Epithelial cell of proximal tubule (primary cell): ENCODE results near the gene DIP2B. TPM values are rescaled to one million over a fixed set of nuclear protein-coding genes. Genes with fewer than 3 reads are reported as not detected.
A peak's percentile ranks its signal among the peaks of the same experiment; 100 is the strongest.

Experiments
- DNase-seq: peaks from one replicate; pipeline ENCODE4 v3.0.0-alpha.2; 2011; ENCODE audit warnings: low read depth
- H3K4me3 ChIP-seq: 2 replicates; pipeline ENCODE4 v1.5.1; 2011; ENCODE audit warnings: low read depth, mild to moderate bottlenecking, low read length
- CTCF ChIP-seq: conservative IDR thresholded peaks from 2 replicates; pipeline ENCODE4 v1.5.1; 2012; ENCODE audit warnings: low read depth, mild to moderate bottlenecking, low read length
- total RNA-seq: library from RNA; depleted of rRNA; stranded (reverse); fragments of >200 nt; gene quantifications from 2 replicates; pipeline ENCODE4 v1.2.3, GENCODE V29; 2015

The DIP2B gene
- total RNA-seq, 1 donor from 2014 or later, result 21.6 TPM

DNA sequence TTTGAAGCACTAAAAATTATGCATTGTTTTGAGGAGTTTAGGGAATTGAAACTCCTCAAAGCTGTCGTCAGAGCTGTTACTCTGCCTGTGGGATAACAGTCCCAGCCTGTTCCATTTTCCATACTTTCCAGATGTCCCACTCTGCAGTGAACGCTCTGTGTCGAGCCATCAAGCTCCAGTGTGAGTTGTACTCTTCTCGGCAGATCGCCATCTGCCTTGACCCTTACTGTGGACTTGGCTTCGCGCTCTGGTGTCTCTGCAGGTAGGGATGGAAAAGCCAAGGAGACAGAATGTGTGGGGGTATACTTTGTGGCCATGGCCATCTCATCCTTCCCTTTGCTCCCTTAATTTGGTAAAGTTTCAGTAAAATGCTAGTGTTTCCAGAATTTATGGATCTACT lies 223.6 kb downstream of the DIP2B start:
- H3K4me3 ChIP-seq, result no peak overlapping the region
- DNase-seq, result no peak
- no peak for TF ChIP-seq CTCF

- no peak for DNase-seq
- H3K4me3 ChIP-seq, result no peak overlapping the region
- no peak for TF ChIP-seq CTCF
Measured at GRCh38 chr12:50728841-50729240, 224.1 kb downstream of the DIP2B start.

DNA sequence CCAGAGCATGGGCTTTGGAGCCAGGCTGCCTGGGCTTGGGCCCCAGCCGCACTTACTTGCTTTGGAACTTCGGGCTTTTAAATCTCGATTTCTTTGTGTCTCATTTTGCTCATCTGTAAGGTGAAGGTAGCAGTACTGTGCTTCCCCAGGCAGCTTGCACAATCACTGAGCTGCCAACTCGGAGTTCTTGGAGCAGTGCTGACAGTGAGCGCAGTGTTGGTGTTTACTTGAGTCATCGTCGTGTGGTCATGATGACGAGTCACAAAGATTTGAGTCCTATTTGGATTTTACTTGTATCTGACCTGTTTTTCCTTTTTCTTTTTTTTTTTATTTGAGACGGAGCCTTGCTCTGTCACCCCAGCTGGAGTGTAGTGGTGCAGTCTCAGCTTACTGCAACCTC lies 227.8 kb downstream of the DIP2B start:
- DNase-seq, result no peak
- TF ChIP-seq CTCF, result no peak
- H3K4me3 ChIP-seq, result no peak overlapping the region

- H3K4me3 ChIP-seq, result no peak overlapping the region
- DNase-seq, result no peak
- no peak for TF ChIP-seq CTCF
Measured at GRCh38 chr12:50733706-50734105, 228.9 kb downstream of the DIP2B start.

GRCh38 chr12:50734409-50735263 lies 229.9 kb downstream of the DIP2B start:
- H3K4me3 ChIP-seq, result no peak overlapping the region
- peak; percentile 71 for TF ChIP-seq CTCF
- DNase-seq, result no peak

DNA sequence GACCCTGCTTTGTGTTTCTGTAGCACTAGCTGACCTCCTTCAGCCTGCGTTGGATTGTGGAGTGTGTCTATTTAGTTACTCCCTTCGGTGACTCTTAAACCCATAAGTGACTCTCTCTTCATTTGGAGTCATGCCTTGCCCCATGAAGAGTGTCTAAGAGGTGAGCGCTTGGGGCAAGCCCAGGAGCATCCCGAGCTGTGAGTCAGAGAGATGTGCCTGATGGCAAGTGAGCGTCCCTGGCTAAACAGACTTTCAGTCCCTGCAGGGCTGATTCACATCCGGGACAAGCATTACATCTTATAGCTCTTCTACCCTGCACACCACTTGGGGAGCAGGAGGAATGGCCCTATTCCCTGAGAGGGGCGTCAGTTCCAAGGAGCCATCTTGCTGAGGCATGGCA lies 234.8 kb downstream of the DIP2B start:
- DNase-seq, result no peak
- no peak for TF ChIP-seq CTCF
- H3K4me3 ChIP-seq, result no peak overlapping the region

DNA sequence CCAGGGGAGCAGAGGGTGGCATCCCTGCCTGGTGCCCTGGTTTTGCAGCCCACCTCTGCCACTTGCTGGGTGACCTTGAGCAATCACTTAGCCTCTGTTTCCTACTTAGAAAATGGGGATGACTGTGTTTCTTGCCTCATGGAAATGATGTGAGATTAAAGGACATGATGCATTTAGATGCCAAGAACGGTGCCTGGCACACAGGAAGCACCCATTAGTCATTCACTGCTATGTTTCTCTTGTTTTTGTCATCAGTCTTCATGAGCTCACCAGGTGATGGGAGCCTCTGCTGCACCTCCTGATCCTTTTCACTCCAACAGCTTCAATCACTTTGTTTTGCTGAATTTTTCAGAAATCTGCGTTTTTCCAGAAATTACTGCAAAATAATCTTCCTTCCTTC lies 235.5 kb downstream of the DIP2B start:
- DNase-seq, result no peak
- TF ChIP-seq CTCF, result no peak
- no peak overlapping the region for H3K4me3 ChIP-seq
